SK-N-SH (cell line): ENCODE results near the gene NKX1-1. TPM values are rescaled to one million over a fixed set of nuclear protein-coding genes. Genes with fewer than 3 reads are reported as not detected.
A peak's percentile ranks its signal among the peaks of the same experiment; 100 is the strongest.

Experiments used
- CTCF ChIA-PET: fragments of 300-600, 350-600 bp; formaldehyde crosslinking; extraction: SDS; loops from one replicate; lab custom pipeline; 2021; lab: Yijun Ruan, JAX
- POLR2A ChIA-PET: fragments of 350-600 bp; sonication (Branson Sonifier 250); formaldehyde crosslinking; extraction: SDS; loops from one replicate; lab custom pipeline; 2020; ENCODE audit warnings: antibody characterized with exemption, inconsistent platforms; lab: Yijun Ruan, JAX
- DNase-seq: peaks from one replicate; pipeline ENCODE4 v3.0.0; 2012
- H2AFZ ChIP-seq: fragments of 200-600 bp; sonication (generic); 2 replicates; pipeline ENCODE4 v1.8.1; 2016; ENCODE audit warnings: antibody characterized with exemption, mild to moderate bottlenecking, low read depth
- H3F3A ChIP-seq: fragments of 200-600 bp; sonication (generic); replicated peaks from 2 replicates; pipeline ENCODE3; 2016; ENCODE audit warnings: antibody characterized with exemption, mild to moderate bottlenecking; ENCODE audit not compliant: insufficient read depth
- H3K27ac ChIP-seq, 2 experiments: fragments of 200-500 bp in 1 of 2; fragments of 200-600 bp in 1 of 2; sonication (Bioruptor generic) in 1 of 2; sonication (generic), shearing (Covaris generic) in 1 of 2; 2 replicates each; pipeline versions ENCODE4 v1.5.1 to v1.6.1; 2014 to 2016; ENCODE audit warnings: low read depth in 2 of 2, inconsistent platforms in 1 of 2, low read length in 1 of 2, mild to moderate bottlenecking in 1 of 2, mixed read lengths in 1 of 2
- H3K27me3 ChIP-seq: fragments of 200-600 bp; sonication (generic), shearing (Covaris generic); 2 replicates; pipeline ENCODE4 v1.6.1; 2016; ENCODE audit warnings: mixed run types; ENCODE audit not compliant: insufficient read depth
- H3K36me3 ChIP-seq, 2 experiments: fragments of 200-500 bp in 1 of 2; fragments of 200-600 bp in 1 of 2; sonication (Bioruptor generic) in 1 of 2; sonication (generic) in 1 of 2; replicated peaks in 1 of 2; 2 replicates each; pipeline versions ENCODE3 to v1.5.1; 2014 to 2016; ENCODE audit warnings: low read length in 1 of 2, mild to moderate bottlenecking in 1 of 2; ENCODE audit not compliant: insufficient read depth in 2 of 2, control insufficient read depth in 1 of 2
- H3K4me1 ChIP-seq, 2 experiments: fragments of 200-500 bp in 1 of 2; fragments of 200-600 bp in 1 of 2; sonication (Bioruptor generic) in 1 of 2; sonication (generic), shearing (Covaris generic) in 1 of 2; 2 replicates each; pipeline versions ENCODE4 v1.5.1 to v1.6.1; 2014 to 2016; ENCODE audit warnings: low read depth in 1 of 2, low read length in 1 of 2, mixed run types in 1 of 2; ENCODE audit not compliant: insufficient read depth in 2 of 2, control insufficient read depth in 1 of 2
- H3K4me2 ChIP-seq: fragments of 200-600 bp; sonication (generic), shearing (Covaris generic); 2 replicates; pipeline ENCODE4 v1.6.1; 2017; ENCODE audit warnings: mixed run types
- H3K4me3 ChIP-seq, 2 experiments: fragments of 200-500 bp in 1 of 2; fragments of 200-600 bp in 1 of 2; sonication (Bioruptor generic) in 1 of 2; sonication (generic), shearing (Covaris generic) in 1 of 2; 2 replicates each; pipeline versions ENCODE4 v1.5.1 to v1.8.1; 2014 to 2016; ENCODE audit warnings: low read depth in 2 of 2, inconsistent platforms in 1 of 2, low read length in 1 of 2, mild to moderate bottlenecking in 1 of 2, mixed read lengths in 1 of 2, moderate library complexity in 1 of 2
- H3K79me2 ChIP-seq: fragments of 200-600 bp; sonication (generic); 2 replicates; pipeline ENCODE4 v1.8.1; 2017; ENCODE audit warnings: mild to moderate bottlenecking; ENCODE audit not compliant: insufficient read depth
- H3K9ac ChIP-seq: fragments of 200-600 bp; sonication (generic); 2 replicates; pipeline ENCODE4 v1.6.1; 2017; ENCODE audit warnings: mixed run types
- H3K9me2 ChIP-seq: fragments of 200-600 bp; sonication (generic); 2 replicates; pipeline ENCODE4 v1.6.1; 2017; ENCODE audit warnings: mixed run types
- H3K9me3 ChIP-seq: fragments of 200-600 bp; sonication (generic); 2 replicates; pipeline ENCODE4 v1.6.1; 2017; ENCODE audit warnings: mixed run types, mild to moderate bottlenecking, moderate library complexity
- H4K20me1 ChIP-seq: fragments of 200-600 bp; sonication (generic); 2 replicates; pipeline ENCODE4 v1.6.1; 2017; ENCODE audit warnings: mild to moderate bottlenecking, mixed run types; ENCODE audit not compliant: insufficient read depth
- CHD2 ChIP-seq: fragments of 150-350 bp; IDR thresholded peaks from 2 replicates; pipeline ENCODE4 v1.6.1; 2018; ENCODE audit warnings: low read length; ENCODE audit not compliant: partially characterized antibody
- EP300 ChIP-seq, 2 experiments: IDR thresholded peaks; 2 replicates each; pipeline versions ENCODE4 v1.4.0 to v1.6.1; 2012; ENCODE audit warnings: borderline replicate concordance in 1 of 2, low read depth in 1 of 2, low read length in 1 of 2
- EZH2phosphoT487 ChIP-seq: fragments of 200-600 bp; sonication (generic); IDR thresholded peaks from 2 replicates; pipeline ENCODE4 v1.6.1; 2017; ENCODE audit warnings: low read depth, mixed run types, mild to moderate bottlenecking, antibody characterized with exemption, moderate library complexity, borderline replicate concordance
- FOXM1 ChIP-seq: IDR thresholded peaks from 2 replicates; pipeline ENCODE4 v1.4.0; 2012; ENCODE audit warnings: low read depth, mild to moderate bottlenecking
- NFIC ChIP-seq: IDR thresholded peaks from 2 replicates; pipeline ENCODE4 v1.4.0; 2012; ENCODE audit warnings: borderline replicate concordance
- RAD21 ChIP-seq: IDR thresholded peaks from 2 replicates; pipeline ENCODE4 v1.6.1; 2012; ENCODE audit warnings: mild to moderate bottlenecking, low read length
- RFX5 ChIP-seq: IDR thresholded peaks from 2 replicates; pipeline ENCODE4 v1.6.1; 2012; ENCODE audit warnings: mild to moderate bottlenecking, improper control_type of control experiment, low read length
- WGBS: methylation state at CpG from one replicate; pipeline ENCODE4 v1.1.6; 2017; ENCODE audit warnings: low lambda C conversion rate; 5-methylcytosine and 5-hydroxymethylcytosine counted together
- polyA plus RNA-seq, 3 experiments: library from polyadenylated mRNA; depleted of rRNA; stranded (reverse); fragments of >200 nt; gene quantifications; 2 replicates each; pipeline ENCODE4 v1.2.3, GENCODE V29; 2012
- TF ChIP-seq, protein P1 (sequence below): IDR thresholded peaks from 2 replicates; pipeline ENCODE4 v1.4.0; 2012; ENCODE audit warnings: low read depth
- TF ChIP-seq, protein P2 (sequence below): fragments of 150-350 bp; IDR thresholded peaks from 2 replicates; pipeline ENCODE4 v1.6.1; 2017; ENCODE audit warnings: antibody characterized with exemption, low read length, low read depth, borderline replicate concordance
- TF ChIP-seq, protein P3 (sequence below): IDR thresholded peaks from 2 replicates; pipeline ENCODE4 v1.6.1; 2012; ENCODE audit warnings: mild to moderate bottlenecking, low read depth, low read length, moderate library complexity

Gene NKX1-1
- polyA plus RNA-seq, 1 of the 3 experiments (the other 2 are of a cell fraction): not detected

DNA sequence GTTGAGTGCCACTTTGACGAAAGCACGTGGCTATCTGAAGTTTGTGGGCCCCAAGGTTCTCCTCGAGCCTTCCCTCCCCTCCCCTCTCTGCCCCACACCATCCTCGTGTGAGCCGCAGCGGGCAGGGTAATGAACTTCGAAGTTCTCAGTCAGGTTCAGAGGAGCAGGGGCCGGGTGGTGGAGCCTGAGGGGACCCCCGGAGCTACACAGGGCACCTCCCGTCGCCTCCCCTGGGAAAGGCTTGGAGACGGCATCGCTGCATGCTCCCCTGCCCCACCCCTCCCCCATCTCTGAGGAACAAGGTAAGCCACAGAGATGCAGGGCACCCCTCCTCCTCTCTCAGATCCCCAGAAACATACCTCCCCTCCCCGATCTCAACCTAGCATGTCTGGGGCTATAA is 2.8 kb upstream of the NKX1-1 start (continued):
- TF ChIP-seq, protein P1, sequence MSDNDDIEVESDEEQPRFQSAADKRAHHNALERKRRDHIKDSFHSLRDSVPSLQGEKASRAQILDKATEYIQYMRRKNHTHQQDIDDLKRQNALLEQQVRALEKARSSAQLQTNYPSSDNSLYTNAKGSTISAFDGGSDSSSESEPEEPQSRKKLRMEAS: no peak

DNA sequence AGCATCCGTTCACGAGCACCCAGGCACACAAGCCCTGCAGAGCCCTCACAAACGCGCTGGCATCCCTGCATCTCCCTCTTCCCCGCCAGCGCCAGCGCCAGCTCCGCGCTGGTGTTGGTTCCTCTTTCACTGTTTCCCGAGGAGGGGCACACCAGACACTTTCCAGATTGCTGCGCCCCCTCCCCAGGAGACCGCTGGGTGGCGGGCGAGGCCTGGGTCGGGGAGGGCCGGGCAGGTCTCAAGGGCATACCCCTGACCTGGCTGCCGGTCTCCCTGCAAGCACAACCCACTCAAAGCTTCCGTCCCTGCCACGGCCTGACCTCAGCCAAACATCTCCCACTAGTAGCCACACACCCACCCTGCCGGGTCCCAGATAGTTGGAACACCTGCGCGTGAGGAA is 2.2 kb upstream of the NKX1-1 start:
- Histone ChIP-seq H3K36me3 (no peaks in the 10 kb centered on the region), H3K9me2 (no peaks in the 10 kb centered on the region), H3K27me3 (peaks cover 82% of the 10 kb centered on the region), H3K4me1 (no peaks in the 10 kb centered on the region), H3F3A (no peaks in the 10 kb centered on the region), H3K4me3 (no peak overlapping the region), H4K20me1 (no peaks in the 10 kb centered on the region), H2AFZ (no peak overlapping the region), H3K9ac (no peak overlapping the region), H3K9me3 (no peaks in the 10 kb centered on the region)
- peak; percentile 65 for DNase-seq
- POLR2A ChIA-PET: no interaction called here
- CTCF ChIA-PET: interaction anchor here (1.4 to 2.5 kb wide), 2 partner anchors 105 to 221 kb away, joined by 4 to 8 read pairs; no protein-coding TSS in a partner anchor
- TF ChIP-seq RAD21 (peak; percentile 29), EP300 (IDR thresholded peaks at IDR 0.05; ENCODE audit: borderline replicate concordance in 1 of 2, low read depth in 1 of 2, low read length in 1 of 2) (no peak), FOXM1 (no peak), NFIC (no peak)
- TF ChIP-seq, protein P2, sequence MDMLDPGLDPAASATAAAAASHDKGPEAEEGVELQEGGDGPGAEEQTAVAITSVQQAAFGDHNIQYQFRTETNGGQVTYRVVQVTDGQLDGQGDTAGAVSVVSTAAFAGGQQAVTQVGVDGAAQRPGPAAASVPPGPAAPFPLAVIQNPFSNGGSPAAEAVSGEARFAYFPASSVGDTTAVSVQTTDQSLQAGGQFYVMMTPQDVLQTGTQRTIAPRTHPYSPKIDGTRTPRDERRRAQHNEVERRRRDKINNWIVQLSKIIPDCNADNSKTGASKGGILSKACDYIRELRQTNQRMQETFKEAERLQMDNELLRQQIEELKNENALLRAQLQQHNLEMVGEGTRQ: no peak
- TF ChIP-seq, protein P3, sequence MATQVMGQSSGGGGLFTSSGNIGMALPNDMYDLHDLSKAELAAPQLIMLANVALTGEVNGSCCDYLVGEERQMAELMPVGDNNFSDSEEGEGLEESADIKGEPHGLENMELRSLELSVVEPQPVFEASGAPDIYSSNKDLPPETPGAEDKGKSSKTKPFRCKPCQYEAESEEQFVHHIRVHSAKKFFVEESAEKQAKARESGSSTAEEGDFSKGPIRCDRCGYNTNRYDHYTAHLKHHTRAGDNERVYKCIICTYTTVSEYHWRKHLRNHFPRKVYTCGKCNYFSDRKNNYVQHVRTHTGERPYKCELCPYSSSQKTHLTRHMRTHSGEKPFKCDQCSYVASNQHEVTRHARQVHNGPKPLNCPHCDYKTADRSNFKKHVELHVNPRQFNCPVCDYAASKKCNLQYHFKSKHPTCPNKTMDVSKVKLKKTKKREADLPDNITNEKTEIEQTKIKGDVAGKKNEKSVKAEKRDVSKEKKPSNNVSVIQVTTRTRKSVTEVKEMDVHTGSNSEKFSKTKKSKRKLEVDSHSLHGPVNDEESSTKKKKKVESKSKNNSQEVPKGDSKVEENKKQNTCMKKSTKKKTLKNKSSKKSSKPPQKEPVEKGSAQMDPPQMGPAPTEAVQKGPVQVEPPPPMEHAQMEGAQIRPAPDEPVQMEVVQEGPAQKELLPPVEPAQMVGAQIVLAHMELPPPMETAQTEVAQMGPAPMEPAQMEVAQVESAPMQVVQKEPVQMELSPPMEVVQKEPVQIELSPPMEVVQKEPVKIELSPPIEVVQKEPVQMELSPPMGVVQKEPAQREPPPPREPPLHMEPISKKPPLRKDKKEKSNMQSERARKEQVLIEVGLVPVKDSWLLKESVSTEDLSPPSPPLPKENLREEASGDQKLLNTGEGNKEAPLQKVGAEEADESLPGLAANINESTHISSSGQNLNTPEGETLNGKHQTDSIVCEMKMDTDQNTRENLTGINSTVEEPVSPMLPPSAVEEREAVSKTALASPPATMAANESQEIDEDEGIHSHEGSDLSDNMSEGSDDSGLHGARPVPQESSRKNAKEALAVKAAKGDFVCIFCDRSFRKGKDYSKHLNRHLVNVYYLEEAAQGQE: no peak
- TF ChIP-seq, all 33 proteins: peak for 1
- no peak overlapping the region for H3K27ac ChIP-seq
- WGBS: 7% methylated on average over 8 of the region's 22 CpGs
- H3K4me2 ChIP-seq: no peak overlapping the region
- no peaks in the 10 kb centered on the region for H3K79me2 ChIP-seq

DNA sequence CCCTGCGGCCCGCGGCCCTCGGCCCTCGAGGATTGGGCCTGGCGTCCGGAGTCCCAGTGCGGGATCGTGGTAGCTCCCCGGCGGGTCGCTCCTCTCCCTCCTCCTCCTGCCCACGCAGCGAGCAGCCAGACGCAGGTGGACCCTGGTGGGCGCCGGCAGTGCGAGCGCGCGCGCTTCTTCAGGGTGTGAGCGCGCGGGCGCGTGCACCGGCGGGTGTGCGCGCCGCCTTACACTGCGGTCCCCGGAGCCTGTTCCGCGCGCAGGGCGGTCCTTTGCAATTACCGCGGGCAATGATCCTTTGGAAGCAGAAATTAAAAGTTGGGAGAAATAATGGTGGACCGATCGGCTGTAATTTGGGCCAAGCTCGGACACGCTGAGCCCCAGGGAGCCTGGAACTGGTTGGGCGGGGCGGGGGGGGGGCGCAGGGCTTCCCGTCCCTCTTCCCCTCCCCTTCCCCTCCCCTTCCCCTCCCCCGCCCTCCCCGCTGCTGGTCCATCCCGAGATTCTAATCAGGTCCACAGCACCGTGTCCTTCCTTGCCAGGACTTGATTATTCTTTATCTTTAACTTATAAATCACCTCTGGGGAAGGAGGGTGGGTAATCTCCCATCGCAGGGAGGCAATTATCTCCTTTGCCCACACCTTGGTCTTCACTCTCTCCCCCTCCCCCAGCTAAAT is 1.6 kb upstream of the NKX1-1 start:
- DNase-seq: peak; percentile 34
- Histone ChIP-seq H3K27ac (no peak overlapping the region), H3K79me2 (no peaks in the 10 kb centered on the region), H3K27me3 (peaks cover 76% of the 10 kb centered on the region), H4K20me1 (no peaks in the 10 kb centered on the region), H3K36me3 (no peaks in the 10 kb centered on the region), H3K4me3 (no peak overlapping the region), H3F3A (no peaks in the 10 kb centered on the region), H3K9me3 (no peaks in the 10 kb centered on the region), H2AFZ (no peak overlapping the region), H3K9me2 (no peaks in the 10 kb centered on the region), H3K4me2 (no peak overlapping the region), H3K9ac (no peak overlapping the region), H3K4me1 (no peaks in the 10 kb centered on the region)
- TF ChIP-seq RFX5: no peak
- no peak for TF ChIP-seq CHD2
- peak; percentile 29; the same call in 1 of the 2 replicates for TF ChIP-seq EZH2phosphoT487
- ChIA-PET POLR2A (no interaction called here), CTCF (interaction anchor here (1.4 to 2.5 kb wide), 2 partner anchors 106 to 221 kb away, joined by 4 to 8 read pairs; no protein-coding TSS in a partner anchor)
- WGBS: 7% methylated on average over 19 of the region's 53 CpGs
